DMS53 treated with DMSO at 0.1 percent for 48 hours (cell line): ENCODE results near the gene MFSD12.
"Not testable (repeated sequence)": the region's sequence is repeated elsewhere in the genome, so short reads cannot be mapped to it uniquely, and the experiment has no call there.

Experiments
- DNase-seq: peaks from one replicate; lab custom pipeline; 2025; ENCODE audit not compliant: unreplicated experiment; lab: John Stamatoyannopoulos, UW

The MFSD12 gene

GRCh38 chr19:3509566-3509989 lies 47.8 kb downstream of the MFSD12 start:
- no peak for DNase-seq

GRCh38 chr19:3508771-3509535 lies 48.4 kb downstream of the MFSD12 start:
- no peak for DNase-seq

GRCh38 chr19:3508121-3508661 lies 49.2 kb downstream of the MFSD12 start:
- not testable (repeated sequence) for DNase-seq

- no peak for DNase-seq
Observed at GRCh38 chr19:3507371-3508120, 49.8 kb downstream of the MFSD12 start.

- no peak for DNase-seq
Observed at GRCh38 chr19:3506384-3507340, 50.7 kb downstream of the MFSD12 start.

- DNase-seq = peak; percentile 89
Observed at GRCh38 chr19:3505598-3506383, 51.6 kb downstream of the MFSD12 start, which contains the start of gene FZR1. TSS of gene FZR1 (plus strand) at chr19:3506311. CDS start at chr19:3522990, 16,679 bp downstream.

GRCh38 chr19:3504735-3505134 lies 52.7 kb downstream of the MFSD12 start:
- no peak for DNase-seq

- no peak for DNase-seq
Observed at GRCh38 chr19:3503036-3503572, 54.3 kb downstream of the MFSD12 start.

- DNase-seq = no peak
Observed at GRCh38 chr19:3501780-3502179, 55.6 kb downstream of the MFSD12 start.

GRCh38 chr19:3500429-3501101 lies 56.8 kb downstream of the MFSD12 start, which contains the start of gene DOHH:
TSS of gene DOHH (minus strand) at chr19:3500674. CDS start at chr19:3496814, 3,860 bp downstream.
- DNase-seq = peak; percentile 84

GRCh38 chr19:3499738-3500428 lies 57.5 kb downstream of the MFSD12 start:
- DNase-seq = no peak

GRCh38 chr19:3497757-3498520 lies 59.4 kb downstream of the MFSD12 start:
- DNase-seq = no peak

- DNase-seq = no peak
Observed at GRCh38 chr19:3496392-3497273, 60.8 kb downstream of the MFSD12 start.

- no peak for DNase-seq
Observed at GRCh38 chr19:3494559-3494958, 62.8 kb downstream of the MFSD12 start.
